Activated B cell treated with CpG ODN at 0.5 μM for 24 hours (primary cell): ENCODE results near the gene TMEM270. TPM values are rescaled to one million over a fixed set of nuclear protein-coding genes. Genes with fewer than 3 reads are reported as not detected.

ENCODE experiments used
- ATAC-seq: fragments of 200-7000 bp; cut with Tn5 transposase; one replicate; pipeline ENCODE4 v1.10.0; 2021; ENCODE audit warnings: low read depth, mild to moderate bottlenecking, moderate library complexity
- CTCF ChIA-PET: fragments of 350-600 bp; sonication (Branson Sonifier 250); formaldehyde crosslinking; loops from one replicate; lab custom pipeline; 2021; ENCODE audit warnings: antibody characterized with exemption; lab: Charles Lee
- POLR2A ChIA-PET: fragments of 350-600 bp; sonication (Branson Sonifier 250); formaldehyde crosslinking; loops from one replicate; lab custom pipeline; 2021; ENCODE audit warnings: antibody characterized with exemption; lab: Charles Lee
- DNase-seq: peaks from one replicate; pipeline ENCODE4 v3.0.0; 2022
- H3K27ac Mint-ChIP-seq: one replicate; pipeline ENCODE4 v1.8.0; 2020; ENCODE audit warnings: mixed read lengths
- H3K27me3 Mint-ChIP-seq: one replicate; pipeline ENCODE4 v1.8.0; 2021; ENCODE audit warnings: mixed read lengths
- H3K36me3 Mint-ChIP-seq: one replicate; pipeline ENCODE4 v1.8.0; 2021; ENCODE audit warnings: low read depth, mixed read lengths
- H3K4me1 Mint-ChIP-seq: one replicate; pipeline ENCODE4 v1.8.0; 2021; ENCODE audit warnings: mixed read lengths
- H3K4me3 Mint-ChIP-seq: one replicate; pipeline ENCODE4 v1.8.0; 2020; ENCODE audit warnings: mild to moderate bottlenecking, mixed read lengths
- H3K9me3 Mint-ChIP-seq: one replicate; pipeline ENCODE4 v1.8.0; 2020; ENCODE audit warnings: mixed read lengths
- intact Hi-C: fragments of 100-400 bp; cut with micrococcal nuclease; formaldehyde crosslinking; loops from one replicate; pipeline ENCODE4 v1.15.1; 2024
- total RNA-seq: library from RNA; stranded (reverse); gene quantifications from 2 replicates; pipeline ENCODE4 v1.2.3, GENCODE V29; 2022
- TF ChIP-seq, protein P1 (sequence below): fragments of 200-600 bp; IDR thresholded peaks from one replicate; pipeline ENCODE4 v1.8.0; 2022; ENCODE audit warnings: antibody characterized with exemption, mild to moderate bottlenecking

TMEM270 gene
- total RNA-seq, 1 donor from 2014 or later, result not detected

DNA sequence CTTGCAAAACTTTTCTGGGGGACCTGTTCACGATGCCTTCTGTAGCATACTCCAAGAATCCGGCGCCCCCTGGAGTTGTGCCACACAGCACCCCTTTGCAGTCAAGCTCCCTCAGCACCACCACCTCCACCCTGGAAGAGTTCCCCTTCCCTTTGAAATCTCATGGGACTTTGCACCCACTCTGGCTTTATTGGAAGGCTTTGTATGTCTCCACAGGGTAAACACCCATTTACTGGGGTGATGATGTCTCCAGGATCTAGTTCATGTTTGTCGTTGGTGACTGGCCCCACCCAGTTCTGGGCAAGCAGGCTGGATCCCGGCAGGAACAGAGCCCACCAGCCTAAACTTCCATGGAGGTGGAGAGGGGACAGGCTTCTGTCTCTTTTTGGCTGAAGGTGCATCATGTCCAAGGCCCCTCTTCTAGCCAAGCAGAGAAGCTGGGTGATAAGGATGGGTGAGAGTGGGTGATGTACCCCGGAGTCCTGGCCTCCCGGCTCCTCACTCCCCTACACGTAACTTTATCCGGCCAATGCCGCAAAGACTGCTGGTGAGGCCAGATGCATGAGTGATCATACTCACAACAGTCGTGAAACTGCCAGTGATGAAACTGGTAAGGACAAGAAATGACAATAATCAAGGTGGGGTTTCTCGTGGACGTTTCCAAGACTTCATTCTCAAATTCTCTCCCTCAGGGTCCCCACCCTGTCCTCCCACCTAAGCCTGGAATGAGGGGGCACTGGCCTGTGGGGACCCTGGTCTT is 30.9 kb upstream of the TMEM270 start:
- POLR2A ChIA-PET, result interaction anchor here (0.6 kb wide), 1 partner anchor 34 kb away, joined by 3 read pairs; no protein-coding TSS in a partner anchor
- Mint-ChIP-seq H3K27me3 (peaks cover 1% of the 10 kb centered on the region), H3K36me3 (no peaks in the 10 kb centered on the region), H3K27ac (no peak overlapping the region), H3K9me3 (no peaks in the 10 kb centered on the region), H3K4me1 (peaks cover 29% of the 10 kb centered on the region), H3K4me3 (no peak overlapping the region)
- intact Hi-C loops, result no loop called here
- no peak for ATAC-seq
- DNase-seq, result no peak
- CTCF ChIA-PET, result no interaction called here
- TF ChIP-seq, protein P1, sequence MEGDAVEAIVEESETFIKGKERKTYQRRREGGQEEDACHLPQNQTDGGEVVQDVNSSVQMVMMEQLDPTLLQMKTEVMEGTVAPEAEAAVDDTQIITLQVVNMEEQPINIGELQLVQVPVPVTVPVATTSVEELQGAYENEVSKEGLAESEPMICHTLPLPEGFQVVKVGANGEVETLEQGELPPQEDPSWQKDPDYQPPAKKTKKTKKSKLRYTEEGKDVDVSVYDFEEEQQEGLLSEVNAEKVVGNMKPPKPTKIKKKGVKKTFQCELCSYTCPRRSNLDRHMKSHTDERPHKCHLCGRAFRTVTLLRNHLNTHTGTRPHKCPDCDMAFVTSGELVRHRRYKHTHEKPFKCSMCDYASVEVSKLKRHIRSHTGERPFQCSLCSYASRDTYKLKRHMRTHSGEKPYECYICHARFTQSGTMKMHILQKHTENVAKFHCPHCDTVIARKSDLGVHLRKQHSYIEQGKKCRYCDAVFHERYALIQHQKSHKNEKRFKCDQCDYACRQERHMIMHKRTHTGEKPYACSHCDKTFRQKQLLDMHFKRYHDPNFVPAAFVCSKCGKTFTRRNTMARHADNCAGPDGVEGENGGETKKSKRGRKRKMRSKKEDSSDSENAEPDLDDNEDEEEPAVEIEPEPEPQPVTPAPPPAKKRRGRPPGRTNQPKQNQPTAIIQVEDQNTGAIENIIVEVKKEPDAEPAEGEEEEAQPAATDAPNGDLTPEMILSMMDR, result no peak

DNA sequence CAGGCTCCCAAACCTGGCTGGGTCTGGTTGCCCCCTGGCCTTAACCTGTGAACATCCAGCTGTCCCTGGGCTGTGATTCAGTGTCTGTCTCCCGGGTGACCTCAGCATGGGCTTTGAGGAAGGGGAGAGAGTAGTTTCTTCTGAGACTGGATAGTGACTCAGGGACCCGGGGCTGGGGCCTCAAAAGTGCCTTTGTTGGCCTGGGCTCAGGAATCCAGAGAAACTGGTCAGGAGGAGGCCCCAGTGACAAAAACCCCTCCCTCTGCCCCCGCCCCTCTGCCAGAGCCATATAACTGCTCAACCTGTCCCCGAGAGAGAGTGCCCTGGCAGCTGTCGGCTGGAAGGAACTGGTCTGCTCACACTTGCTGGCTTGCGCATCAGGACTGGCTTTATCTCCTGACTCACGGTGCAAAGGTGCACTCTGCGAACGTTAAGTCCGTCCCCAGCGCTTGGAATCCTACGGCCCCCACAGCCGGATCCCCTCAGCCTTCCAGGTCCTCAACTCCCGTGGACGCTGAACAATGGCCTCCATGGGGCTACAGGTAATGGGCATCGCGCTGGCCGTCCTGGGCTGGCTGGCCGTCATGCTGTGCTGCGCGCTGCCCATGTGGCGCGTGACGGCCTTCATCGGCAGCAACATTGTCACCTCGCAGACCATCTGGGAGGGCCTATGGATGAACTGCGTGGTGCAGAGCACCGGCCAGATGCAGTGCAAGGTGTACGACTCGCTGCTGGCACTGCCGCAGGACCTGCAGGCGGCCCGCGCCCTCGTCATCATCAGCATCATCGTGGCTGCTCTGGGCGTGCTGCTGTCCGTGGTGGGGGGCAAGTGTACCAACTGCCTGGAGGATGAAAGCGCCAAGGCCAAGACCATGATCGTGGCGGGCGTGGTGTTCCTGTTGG is 30.0 kb upstream of the TMEM270 start, which contains the start of gene CLDN4:
TSS of gene CLDN4 (plus strand) at position 316 of the 903 bp plus-strand sequence. CDS start at position 522, 206 bp downstream.
- Mint-ChIP-seq H3K27ac (no peak within 1 kb of the TSS), H3K4me3 (no peak within 1 kb of the TSS), H3K27me3 (peaks cover 1% of the 10 kb centered on the region), H3K9me3 (no peaks in the 10 kb centered on the region), H3K4me1 (peaks cover 28% of the 10 kb centered on the region), H3K36me3 (no peaks in the 10 kb centered on the region)
- DNase-seq (no peak), ATAC-seq (no peak)
- POLR2A ChIA-PET, result no interaction called here
- intact Hi-C loops, result no loop called here
- TF ChIP-seq, protein P1, result no peak
- CTCF ChIA-PET, result no interaction called here

DNA sequence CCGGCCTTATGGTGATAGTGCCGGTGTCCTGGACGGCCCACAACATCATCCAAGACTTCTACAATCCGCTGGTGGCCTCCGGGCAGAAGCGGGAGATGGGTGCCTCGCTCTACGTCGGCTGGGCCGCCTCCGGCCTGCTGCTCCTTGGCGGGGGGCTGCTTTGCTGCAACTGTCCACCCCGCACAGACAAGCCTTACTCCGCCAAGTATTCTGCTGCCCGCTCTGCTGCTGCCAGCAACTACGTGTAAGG is 29.4 kb upstream of the TMEM270 start:
- ChIA-PET POLR2A (no interaction called here), CTCF (no interaction called here)
- no peak for ATAC-seq
- Mint-ChIP-seq H3K4me1 (peaks cover 22% of the 10 kb centered on the region), H3K9me3 (no peaks in the 10 kb centered on the region), H3K36me3 (no peaks in the 10 kb centered on the region), H3K27me3 (peaks cover 1% of the 10 kb centered on the region), H3K27ac (no peak overlapping the region), H3K4me3 (no peak overlapping the region)
- intact Hi-C loops, result no loop called here
- TF ChIP-seq, protein P1, result no peak
- no peak for DNase-seq

DNA sequence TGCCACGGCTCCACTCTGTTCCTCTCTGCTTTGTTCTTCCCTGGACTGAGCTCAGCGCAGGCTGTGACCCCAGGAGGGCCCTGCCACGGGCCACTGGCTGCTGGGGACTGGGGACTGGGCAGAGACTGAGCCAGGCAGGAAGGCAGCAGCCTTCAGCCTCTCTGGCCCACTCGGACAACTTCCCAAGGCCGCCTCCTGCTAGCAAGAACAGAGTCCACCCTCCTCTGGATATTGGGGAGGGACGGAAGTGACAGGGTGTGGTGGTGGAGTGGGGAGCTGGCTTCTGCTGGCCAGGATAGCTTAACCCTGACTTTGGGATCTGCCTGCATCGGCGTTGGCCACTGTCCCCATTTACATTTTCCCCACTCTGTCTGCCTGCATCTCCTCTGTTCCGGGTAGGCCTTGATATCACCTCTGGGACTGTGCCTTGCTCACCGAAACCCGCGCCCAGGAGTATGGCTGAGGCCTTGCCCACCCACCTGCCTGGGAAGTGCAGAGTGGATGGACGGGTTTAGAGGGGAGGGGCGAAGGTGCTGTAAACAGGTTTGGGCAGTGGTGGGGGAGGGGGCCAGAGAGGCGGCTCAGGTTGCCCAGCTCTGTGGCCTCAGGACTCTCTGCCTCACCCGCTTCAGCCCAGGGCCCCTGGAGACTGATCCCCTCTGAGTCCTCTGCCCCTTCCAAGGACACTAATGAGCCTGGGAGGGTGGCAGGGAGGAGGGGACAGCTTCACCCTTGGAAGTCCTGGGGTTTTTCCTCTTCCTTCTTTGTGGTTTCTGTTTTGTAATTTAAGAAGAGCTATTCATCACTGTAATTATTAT is 28.9 kb upstream of the TMEM270 start:
- intact Hi-C loops, result loop anchor here (2.0 kb wide), 1 partner anchor 15 kb away; no protein-coding TSS in a partner anchor
- no peak for DNase-seq
- Mint-ChIP-seq H3K4me3 (no peak overlapping the region), H3K27me3 (peaks cover 1% of the 10 kb centered on the region), H3K4me1 (peaks cover 17% of the 10 kb centered on the region), H3K9me3 (no peaks in the 10 kb centered on the region), H3K36me3 (no peaks in the 10 kb centered on the region), H3K27ac (no peak overlapping the region)
- ATAC-seq, result no peak
- TF ChIP-seq, protein P1, result no peak
- POLR2A ChIA-PET, result no interaction called here
- CTCF ChIA-PET, result no interaction called here
